Activated naive CD4-positive, alpha-beta T cell treated with anti-CD3 and anti-CD28 coated beads, Interleukin-2, amount 10 ng/mL, durations not matched to agents 7 days and 5 days (primary cell): ENCODE results near the gene FITM2.
"Not testable (repeated sequence)": the region's sequence is repeated elsewhere in the genome, so short reads cannot be mapped to it uniquely, and the experiment has no call there.

Source experiments
- CTCF ChIA-PET: fragments of 350-600 bp; sonication (Branson Sonifier 250); formaldehyde crosslinking; loops from one replicate; lab custom pipeline; 2021; ENCODE audit warnings: antibody characterized with exemption; lab: Charles Lee
- DNase-seq: peaks from one replicate; pipeline ENCODE4 v3.0.0-alpha.2; 2020
- H3K27ac Mint-ChIP-seq: one replicate; pipeline ENCODE4 v1.8.0; 2021; ENCODE audit warnings: mild to moderate bottlenecking, moderate library complexity, mixed read lengths
- H3K27me3 Mint-ChIP-seq: one replicate; pipeline ENCODE4 v1.8.0; 2021; ENCODE audit warnings: mild to moderate bottlenecking, mixed read lengths
- H3K36me3 Mint-ChIP-seq: one replicate; pipeline ENCODE4 v1.8.0; 2021; ENCODE audit warnings: mixed read lengths
- H3K4me1 Mint-ChIP-seq: one replicate; pipeline ENCODE4 v1.8.0; 2021; ENCODE audit warnings: mixed read lengths
- H3K4me3 Mint-ChIP-seq: one replicate; pipeline ENCODE4 v1.8.0; 2021; ENCODE audit warnings: mild to moderate bottlenecking, moderate library complexity, mixed read lengths
- H3K9me3 Mint-ChIP-seq: one replicate; pipeline ENCODE4 v1.8.0; 2021; ENCODE audit warnings: mixed read lengths

FITM2 gene

GRCh38 chr20:44310664-44311639, at the start of gene FITM2:
FITM2 (minus strand) TSS chr20:44311202; CDS start chr20:44311148, 54 bp downstream.
- peak; percentile 98 for DNase-seq
- H3K4me1 Mint-ChIP-seq, result peaks cover 22% of the 10 kb centered on the region
- CTCF ChIA-PET, result interaction anchor here (0.6 to 13.6 kb wide), 21 partner anchors 9 to 433 kb away, joined by 3 to 351 read pairs (median 3); no protein-coding TSS in a partner anchor
- H3K36me3 Mint-ChIP-seq, result no peaks in the 10 kb centered on the region
- H3K27me3 Mint-ChIP-seq, result peaks cover 13% of the 10 kb centered on the region
- peak within 1 kb of the TSS; percentile 92 for H3K27ac Mint-ChIP-seq
- peak within 1 kb of the TSS; percentile 89 for H3K4me3 Mint-ChIP-seq
- H3K9me3 Mint-ChIP-seq, result no peaks in the 10 kb centered on the region

GRCh38 chr20:44360221-44360620, 49.2 kb upstream of the FITM2 start:
- no peaks in the 10 kb centered on the region for H3K9me3 Mint-ChIP-seq
- H3K27me3 Mint-ChIP-seq, result peaks cover 22% of the 10 kb centered on the region
- CTCF ChIA-PET, result no interaction called here
- DNase-seq, result no peak
- no peaks in the 10 kb centered on the region for H3K36me3 Mint-ChIP-seq
- no peaks in the 10 kb centered on the region for H3K4me1 Mint-ChIP-seq
- H3K4me3 Mint-ChIP-seq, result no peak overlapping the region
- H3K27ac Mint-ChIP-seq, result no peak overlapping the region

GRCh38 chr20:44358776-44359175, 47.8 kb upstream of the FITM2 start:
- Mint-ChIP-seq H3K27ac (no peak overlapping the region), H3K27me3 (peaks cover 22% of the 10 kb centered on the region), H3K4me1 (no peaks in the 10 kb centered on the region), H3K4me3 (no peak overlapping the region), H3K36me3 (no peaks in the 10 kb centered on the region), H3K9me3 (no peaks in the 10 kb centered on the region)
- DNase-seq, result no peak
- CTCF ChIA-PET, result interaction anchor here (0.6 kb wide), 1 partner anchor 124 kb away, joined by 3 read pairs; no protein-coding TSS in a partner anchor

GRCh38 chr20:44357555-44358125, 46.6 kb upstream of the FITM2 start:
- no peak overlapping the region for H3K4me3 Mint-ChIP-seq
- H3K27me3 Mint-ChIP-seq, result peaks cover 22% of the 10 kb centered on the region
- H3K9me3 Mint-ChIP-seq, result no peaks in the 10 kb centered on the region
- H3K27ac Mint-ChIP-seq, result no peak overlapping the region
- no peak for DNase-seq
- H3K4me1 Mint-ChIP-seq, result no peaks in the 10 kb centered on the region
- CTCF ChIA-PET, result no interaction called here
- H3K36me3 Mint-ChIP-seq, result no peaks in the 10 kb centered on the region

GRCh38 chr20:44357020-44357419, 46.0 kb upstream of the FITM2 start:
- Mint-ChIP-seq H3K36me3 (no peaks in the 10 kb centered on the region), H3K9me3 (no peaks in the 10 kb centered on the region), H3K4me3 (no peak overlapping the region), H3K4me1 (no peaks in the 10 kb centered on the region), H3K27ac (no peak overlapping the region), H3K27me3 (peaks cover 22% of the 10 kb centered on the region)
- CTCF ChIA-PET, result no interaction called here
- DNase-seq, result no peak

- no peak overlapping the region for H3K27ac Mint-ChIP-seq
These were observed 45.3 kb upstream of the FITM2 start for GRCh38 chr20:44356353-44356723.

GRCh38 chr20:44355498-44356352, 44.7 kb upstream of the FITM2 start, which contains the start of gene HNF4A:
HNF4A (plus strand) TSS chr20:44355699; CDS start chr20:44355805, 106 bp downstream.
- no peaks in the 10 kb centered on the region for H3K9me3 Mint-ChIP-seq
- H3K27me3 Mint-ChIP-seq, result peaks cover 17% of the 10 kb centered on the region
- no peak within 1 kb of the TSS for H3K27ac Mint-ChIP-seq
- DNase-seq, result no peak
- no peaks in the 10 kb centered on the region for H3K36me3 Mint-ChIP-seq
- H3K4me3 Mint-ChIP-seq, result no peak within 1 kb of the TSS
- CTCF ChIA-PET, result no interaction called here
- H3K4me1 Mint-ChIP-seq, result no peaks in the 10 kb centered on the region

More at GRCh38 chr20:44356353-44356723, 45.3 kb upstream of the FITM2 start:
- H3K4me3 Mint-ChIP-seq, result no peak overlapping the region
- H3K27me3 Mint-ChIP-seq, result peaks cover 22% of the 10 kb centered on the region
- H3K4me1 Mint-ChIP-seq, result no peaks in the 10 kb centered on the region
- DNase-seq, result no peak
- CTCF ChIA-PET, result no interaction called here
- H3K36me3 Mint-ChIP-seq, result no peaks in the 10 kb centered on the region
- no peaks in the 10 kb centered on the region for H3K9me3 Mint-ChIP-seq

- no peaks in the 10 kb centered on the region for H3K4me1 Mint-ChIP-seq
- CTCF ChIA-PET, result interaction anchor here (1.1 kb wide), 1 partner anchor 29 kb away, joined by 3 read pairs; no protein-coding TSS in a partner anchor
- no peaks in the 10 kb centered on the region for H3K36me3 Mint-ChIP-seq
- no peak overlapping the region for H3K4me3 Mint-ChIP-seq
- no peak for DNase-seq
- H3K27me3 Mint-ChIP-seq, result peaks cover 17% of the 10 kb centered on the region
- H3K9me3 Mint-ChIP-seq, result no peaks in the 10 kb centered on the region
- no peak overlapping the region for H3K27ac Mint-ChIP-seq
These were observed 44.0 kb upstream of the FITM2 start for GRCh38 chr20:44354979-44355497.

- H3K27ac Mint-ChIP-seq, result no peak overlapping the region
- DNase-seq, result no peak
- no peak overlapping the region for H3K4me3 Mint-ChIP-seq
- no peaks in the 10 kb centered on the region for H3K36me3 Mint-ChIP-seq
- CTCF ChIA-PET, result no interaction called here
- no peaks in the 10 kb centered on the region for H3K27me3 Mint-ChIP-seq
- H3K9me3 Mint-ChIP-seq, result no peaks in the 10 kb centered on the region
- no peaks in the 10 kb centered on the region for H3K4me1 Mint-ChIP-seq
These were observed 39.6 kb upstream of the FITM2 start for GRCh38 chr20:44350567-44350966.

GRCh38 chr20:44349349-44349748, 38.3 kb upstream of the FITM2 start:
- H3K27ac Mint-ChIP-seq, result no peak overlapping the region
- CTCF ChIA-PET, result no interaction called here
- H3K9me3 Mint-ChIP-seq, result no peaks in the 10 kb centered on the region
- no peak overlapping the region for H3K4me3 Mint-ChIP-seq
- no peaks in the 10 kb centered on the region for H3K27me3 Mint-ChIP-seq
- H3K4me1 Mint-ChIP-seq, result no peaks in the 10 kb centered on the region
- H3K36me3 Mint-ChIP-seq, result no peaks in the 10 kb centered on the region
- DNase-seq, result no peak

GRCh38 chr20:44348168-44348659, 37.2 kb upstream of the FITM2 start:
- H3K4me1 Mint-ChIP-seq, result no peaks in the 10 kb centered on the region
- H3K27ac Mint-ChIP-seq, result no peak overlapping the region
- H3K27me3 Mint-ChIP-seq, result no peaks in the 10 kb centered on the region
- H3K4me3 Mint-ChIP-seq, result no peak overlapping the region
- no peak for DNase-seq
- H3K36me3 Mint-ChIP-seq, result no peaks in the 10 kb centered on the region
- CTCF ChIA-PET, result no interaction called here
- H3K9me3 Mint-ChIP-seq, result no peaks in the 10 kb centered on the region

- H3K9me3 Mint-ChIP-seq, H3K27me3 Mint-ChIP-seq, H3K4me1 Mint-ChIP-seq, H3K4me3 Mint-ChIP-seq, H3K36me3 Mint-ChIP-seq, CTCF ChIA-PET, DNase-seq, H3K27ac Mint-ChIP-seq: not testable (repeated sequence)
These were observed 34.9 kb upstream of the FITM2 start for GRCh38 chr20:44345941-44346340.

- no peak overlapping the region for H3K27ac Mint-ChIP-seq
- CTCF ChIA-PET, result no interaction called here
These were observed 34.1 kb upstream of the FITM2 start for GRCh38 chr20:44345147-44345546.

More at GRCh38 chr20:44345147-44345546, 34.1 kb upstream of the FITM2 start:
- Mint-ChIP-seq H3K36me3 (no peaks in the 10 kb centered on the region), H3K4me3 (no peak overlapping the region), H3K4me1 (no peaks in the 10 kb centered on the region), H3K9me3 (no peaks in the 10 kb centered on the region), H3K27me3 (no peaks in the 10 kb centered on the region)
- DNase-seq, result no peak
